ENCODE results near the gene MZT2A.
"Not testable (repeated sequence)": the region's sequence is repeated elsewhere in the genome, so short reads cannot be mapped to it uniquely, and the experiment has no call there.

MZT2A gene

GRCh38 chr2:131509615-131510014 lies 17.4 kb upstream of the MZT2A start:
- Mint-ChIP-seq H3K4me1 (no peaks in the 10 kb centered on the region), H3K36me3 (ENCODE audit: low read depth) (peaks cover 30% of the 10 kb centered on the region), H3K27me3 (ENCODE audit: low read depth) (no peaks in the 10 kb centered on the region)

GRCh38 chr2:131504082-131504750 lies 12.0 kb upstream of the MZT2A start:
- not testable (repeated sequence) for H3K27me3 Mint-ChIP-seq (ENCODE audit: low read depth); H3K4me1 Mint-ChIP-seq; H3K4me3 Mint-ChIP-seq; H3K9me3 Mint-ChIP-seq; H3K27ac Mint-ChIP-seq
- peaks cover 36% of the 10 kb centered on the region for H3K36me3 Mint-ChIP-seq (ENCODE audit: low read depth)

More at GRCh38 chr2:131509615-131510014, 17.4 kb upstream of the MZT2A start:
- Mint-ChIP-seq H3K4me3 (no peak overlapping the region), H3K27ac (no peak overlapping the region), H3K9me3 (no peaks in the 10 kb centered on the region)
- TF ChIP-seq, protein P1, sequence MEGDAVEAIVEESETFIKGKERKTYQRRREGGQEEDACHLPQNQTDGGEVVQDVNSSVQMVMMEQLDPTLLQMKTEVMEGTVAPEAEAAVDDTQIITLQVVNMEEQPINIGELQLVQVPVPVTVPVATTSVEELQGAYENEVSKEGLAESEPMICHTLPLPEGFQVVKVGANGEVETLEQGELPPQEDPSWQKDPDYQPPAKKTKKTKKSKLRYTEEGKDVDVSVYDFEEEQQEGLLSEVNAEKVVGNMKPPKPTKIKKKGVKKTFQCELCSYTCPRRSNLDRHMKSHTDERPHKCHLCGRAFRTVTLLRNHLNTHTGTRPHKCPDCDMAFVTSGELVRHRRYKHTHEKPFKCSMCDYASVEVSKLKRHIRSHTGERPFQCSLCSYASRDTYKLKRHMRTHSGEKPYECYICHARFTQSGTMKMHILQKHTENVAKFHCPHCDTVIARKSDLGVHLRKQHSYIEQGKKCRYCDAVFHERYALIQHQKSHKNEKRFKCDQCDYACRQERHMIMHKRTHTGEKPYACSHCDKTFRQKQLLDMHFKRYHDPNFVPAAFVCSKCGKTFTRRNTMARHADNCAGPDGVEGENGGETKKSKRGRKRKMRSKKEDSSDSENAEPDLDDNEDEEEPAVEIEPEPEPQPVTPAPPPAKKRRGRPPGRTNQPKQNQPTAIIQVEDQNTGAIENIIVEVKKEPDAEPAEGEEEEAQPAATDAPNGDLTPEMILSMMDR (IDR thresholded peaks at IDR 0.05; ENCODE audit: unreplicated experiment in 3 of 3), result no peak

GRCh38 chr2:131503587-131503986 lies 11.4 kb upstream of the MZT2A start:
- H3K27me3 Mint-ChIP-seq (ENCODE audit: low read depth); H3K4me1 Mint-ChIP-seq; H3K9me3 Mint-ChIP-seq; H3K27ac Mint-ChIP-seq; H3K4me3 Mint-ChIP-seq: not testable (repeated sequence)
- H3K36me3 Mint-ChIP-seq (ENCODE audit: low read depth), result peaks cover 36% of the 10 kb centered on the region

DNA sequence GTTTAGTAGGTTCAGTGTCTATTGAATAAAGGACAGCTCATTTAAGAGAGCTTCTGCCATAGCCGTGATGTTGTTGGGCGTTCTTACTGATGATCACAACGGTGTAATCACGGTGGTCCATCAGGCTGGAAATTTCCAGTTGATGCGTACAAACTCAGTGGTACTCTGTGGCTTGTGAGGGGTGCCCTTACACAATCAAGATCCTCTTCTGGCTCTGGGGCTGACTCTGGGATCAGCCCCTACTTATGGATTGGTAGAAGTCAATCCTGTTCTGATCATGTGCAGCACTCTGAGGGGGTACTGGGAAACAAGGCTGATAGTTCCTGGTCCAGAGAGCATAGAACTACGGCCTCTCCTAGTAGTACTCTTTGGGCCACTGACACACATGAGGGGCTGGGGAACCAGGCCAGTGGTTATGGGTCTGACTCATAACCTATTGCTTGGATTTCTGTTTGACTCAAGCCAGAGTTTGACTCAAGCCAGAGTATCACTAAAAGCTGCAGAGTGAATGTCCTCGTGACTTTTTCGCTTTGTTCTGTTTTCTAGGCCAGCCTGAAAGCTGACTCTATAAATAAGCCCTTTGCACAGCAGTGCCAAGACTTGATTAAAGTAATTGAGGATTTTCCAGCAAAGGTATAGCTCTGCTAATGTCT lies 6.2 kb upstream of the MZT2A start:
- not testable (repeated sequence) for H3K9me3 Mint-ChIP-seq, H3K27ac Mint-ChIP-seq
- peaks cover 17% of the 10 kb centered on the region for H3K36me3 Mint-ChIP-seq (ENCODE audit: low read depth)

GRCh38 chr2:131495506-131495905 lies 3.3 kb upstream of the MZT2A start:
- H3K27ac Mint-ChIP-seq; H3K9me3 Mint-ChIP-seq; H3K4me1 Mint-ChIP-seq; H3K27me3 Mint-ChIP-seq (ENCODE audit: low read depth): not testable (repeated sequence)
- Mint-ChIP-seq H3K4me3 (peak overlapping the region; percentile 63 to 81 (median 78)), H3K36me3 (ENCODE audit: low read depth) (peaks cover 14% of the 10 kb centered on the region)

More for the DNA sequence above, 6.2 kb upstream of the MZT2A start:
- H3K4me1 Mint-ChIP-seq; H3K27me3 Mint-ChIP-seq (ENCODE audit: low read depth): not testable (repeated sequence)
- H3K4me3 Mint-ChIP-seq, result peak overlapping the region in 1 of 3 experiments; percentile 17

GRCh38 chr2:131493199-131493968 lies 1.2 kb upstream of the MZT2A start:
- peak overlapping the region; percentile 97 to 98 (median 97) for H3K27ac Mint-ChIP-seq

DNA sequence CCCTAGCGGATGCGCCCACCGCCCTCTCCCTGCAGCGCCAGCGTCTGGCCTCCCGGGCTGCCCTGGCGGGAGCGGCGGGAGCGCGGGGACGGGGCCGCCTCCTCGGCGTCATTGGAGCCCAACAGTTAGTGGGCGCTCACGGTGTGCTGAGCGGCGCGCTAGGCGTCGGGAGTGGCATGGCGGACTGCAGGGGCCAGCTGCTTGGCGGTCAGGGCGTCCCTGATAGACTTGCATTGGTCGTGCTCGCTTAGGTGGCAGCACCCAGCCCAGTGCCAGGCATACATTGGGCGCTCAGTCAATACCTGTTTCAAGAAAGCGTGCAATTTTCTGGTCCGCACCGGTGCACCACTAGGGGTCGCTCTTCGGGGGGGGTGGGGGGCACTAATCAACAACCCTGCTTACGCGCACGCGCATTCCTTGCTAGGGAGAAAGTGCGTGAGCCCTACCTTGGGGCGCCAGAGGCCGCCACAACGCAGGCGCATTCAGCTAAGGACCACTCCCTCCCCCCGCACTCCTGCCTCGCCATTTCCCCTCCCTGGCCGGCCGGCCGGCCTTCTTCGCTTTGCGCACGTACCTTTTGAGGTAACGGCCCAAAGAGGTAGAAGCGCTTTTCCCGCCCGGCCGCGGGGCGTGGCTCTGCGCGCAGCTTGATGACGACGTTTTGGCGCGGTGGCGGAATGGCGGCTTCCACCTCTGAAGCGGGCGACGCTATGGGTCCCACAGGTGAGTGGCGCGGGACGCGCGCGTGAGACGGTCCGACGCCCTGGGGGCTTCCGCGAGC lies 411 bp upstream of the MZT2A start:
- H3K4me3 Mint-ChIP-seq, result peak overlapping the region; percentile 96 to 99 (median 99)
- TF ChIP-seq, protein P1 (IDR thresholded peaks at IDR 0.05; ENCODE audit: unreplicated experiment in 3 of 3), result peak; percentile 87 to 91 (median 89)
- no peaks in the 10 kb centered on the region for H3K27me3 Mint-ChIP-seq (ENCODE audit: low read depth)
- no peaks in the 10 kb centered on the region for H3K9me3 Mint-ChIP-seq
- H3K4me1 Mint-ChIP-seq, result peaks cover 9% of the 10 kb centered on the region
- peaks cover 4% of the 10 kb centered on the region for H3K36me3 Mint-ChIP-seq (ENCODE audit: low read depth)
- H3K27ac Mint-ChIP-seq, result peak overlapping the region; percentile 97 to 98 (median 97)

More at GRCh38 chr2:131493199-131493968, 1.2 kb upstream of the MZT2A start:
- no peaks in the 10 kb centered on the region for H3K9me3 Mint-ChIP-seq
- peak overlapping the region; percentile 96 to 99 (median 99) for H3K4me3 Mint-ChIP-seq
- TF ChIP-seq, protein P1 (IDR thresholded peaks at IDR 0.05; ENCODE audit: unreplicated experiment in 3 of 3), result no peak
- peaks cover 9% of the 10 kb centered on the region for H3K4me1 Mint-ChIP-seq
- H3K36me3 Mint-ChIP-seq (ENCODE audit: low read depth), result peaks cover 9% of the 10 kb centered on the region
- no peaks in the 10 kb centered on the region for H3K27me3 Mint-ChIP-seq (ENCODE audit: low read depth)

GRCh38 chr2:131491469-131491836 lies 744 bp downstream of the MZT2A start:
- not testable (repeated sequence) for H3K36me3 Mint-ChIP-seq (ENCODE audit: low read depth); H3K27me3 Mint-ChIP-seq (ENCODE audit: low read depth); H3K9me3 Mint-ChIP-seq; H3K4me1 Mint-ChIP-seq
- Mint-ChIP-seq H3K27ac (peak overlapping the region; percentile 91 to 93 (median 92)), H3K4me3 (peak overlapping the region; percentile 85 to 91 (median 91))

- not testable (repeated sequence) for H3K27me3 Mint-ChIP-seq (ENCODE audit: low read depth); H3K36me3 Mint-ChIP-seq (ENCODE audit: low read depth); H3K4me1 Mint-ChIP-seq; H3K9me3 Mint-ChIP-seq
- Mint-ChIP-seq H3K4me3 (peak overlapping the region; percentile 85 to 91 (median 91)), H3K27ac (peak overlapping the region; percentile 91 to 93 (median 92))
Measured at GRCh38 chr2:131490616-131491468, 1.4 kb downstream of the MZT2A start.

Data from nephron (organoid).